Breast epithelium (tissue), 3 donors: ENCODE data around the gene DSE.
"Not testable (repeated sequence)": the region's sequence is repeated elsewhere in the genome, so short reads cannot be mapped to it uniquely, and the experiment has no call there.

ENCODE experiments used
- POLR2A ChIP-seq: fragments of 450-650 bp; IDR thresholded peaks from one replicate; pipeline ENCODE4 v1.6.1; 2016; ENCODE audit warnings: antibody characterized with exemption, mild to moderate bottlenecking, moderate library complexity
- TF ChIP-seq, protein P1 (sequence below), 3 donors: fragments of 450-650 bp; IDR thresholded peaks; one replicate each; pipeline ENCODE4 v1.5.1; 2016 to 2017; ENCODE audit warnings: antibody characterized with exemption in 3 of 3, mild to moderate bottlenecking in 3 of 3, moderate library complexity in 3 of 3

DNA sequence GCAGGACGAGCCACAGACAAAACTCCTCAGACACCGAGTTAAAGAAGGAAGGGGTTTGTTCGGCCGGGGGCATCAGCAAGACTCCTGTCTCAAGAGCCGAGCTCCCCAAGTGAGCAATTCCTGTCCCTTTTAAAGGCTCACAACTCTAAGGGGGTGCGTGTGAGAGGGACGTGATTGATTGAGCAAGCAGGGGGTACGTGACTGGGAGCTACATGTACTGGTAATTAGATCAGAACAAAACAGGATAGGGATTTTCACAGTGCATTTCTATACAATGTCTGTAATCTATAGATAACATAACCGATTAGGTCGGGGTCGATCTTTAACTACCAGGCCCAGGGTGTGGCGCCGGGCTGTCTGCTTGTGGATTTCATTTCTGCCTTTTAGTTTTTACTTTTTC is 48.8 kb upstream of the DSE start:
- TF ChIP-seq, protein P1, sequence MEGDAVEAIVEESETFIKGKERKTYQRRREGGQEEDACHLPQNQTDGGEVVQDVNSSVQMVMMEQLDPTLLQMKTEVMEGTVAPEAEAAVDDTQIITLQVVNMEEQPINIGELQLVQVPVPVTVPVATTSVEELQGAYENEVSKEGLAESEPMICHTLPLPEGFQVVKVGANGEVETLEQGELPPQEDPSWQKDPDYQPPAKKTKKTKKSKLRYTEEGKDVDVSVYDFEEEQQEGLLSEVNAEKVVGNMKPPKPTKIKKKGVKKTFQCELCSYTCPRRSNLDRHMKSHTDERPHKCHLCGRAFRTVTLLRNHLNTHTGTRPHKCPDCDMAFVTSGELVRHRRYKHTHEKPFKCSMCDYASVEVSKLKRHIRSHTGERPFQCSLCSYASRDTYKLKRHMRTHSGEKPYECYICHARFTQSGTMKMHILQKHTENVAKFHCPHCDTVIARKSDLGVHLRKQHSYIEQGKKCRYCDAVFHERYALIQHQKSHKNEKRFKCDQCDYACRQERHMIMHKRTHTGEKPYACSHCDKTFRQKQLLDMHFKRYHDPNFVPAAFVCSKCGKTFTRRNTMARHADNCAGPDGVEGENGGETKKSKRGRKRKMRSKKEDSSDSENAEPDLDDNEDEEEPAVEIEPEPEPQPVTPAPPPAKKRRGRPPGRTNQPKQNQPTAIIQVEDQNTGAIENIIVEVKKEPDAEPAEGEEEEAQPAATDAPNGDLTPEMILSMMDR (IDR thresholded peaks at IDR 0.05): not testable (repeated sequence)
- not testable (repeated sequence) for TF ChIP-seq POLR2A
